Measurements from ENCODE around the gene DLD. TPM values are rescaled to one million over a fixed set of nuclear protein-coding genes. Genes with fewer than 3 reads are reported as not detected.

Gene DLD
- total and polyA plus RNA-seq, 5 donors from 2014 or later = 44.3 to 81.8 (median 51.6) TPM

GRCh38 chr7:107948645-107949442 is 57.9 kb downstream of the DLD start:
- H3K27ac ChIP-seq (ENCODE audit: insufficient read depth, low read length, poor library complexity, severe bottlenecking) = no peak overlapping the region
- H3K27me3 ChIP-seq (ENCODE audit: control insufficient read depth, insufficient read depth, low read length) = no peaks in the 10 kb centered on the region
- no peak overlapping the region for H3K4me3 ChIP-seq (ENCODE audit: low read depth, low read length)
- ATAC-seq (ENCODE audit: low read depth in 2 of 2) (no peak), DNase-seq (no peak)
- no peaks in the 10 kb centered on the region for H3K9me3 ChIP-seq (ENCODE audit: control insufficient read depth in 2 of 2, low read length in 2 of 2)
- Mint-ChIP-seq H3K27me3 (peaks cover 13% of the 10 kb centered on the region), H3K4me3 (no peak overlapping the region), H3K36me3 (no peaks in the 10 kb centered on the region), H3K9me3 (no peaks in the 10 kb centered on the region), H3K27ac (no peak overlapping the region), H3K4me1 (no peaks in the 10 kb centered on the region)
- H3K4me1 ChIP-seq (ENCODE audit: control insufficient read depth, insufficient read depth, low read length, poor library complexity, severe bottlenecking) = no peaks in the 10 kb centered on the region
- H3K36me3 ChIP-seq (ENCODE audit: control insufficient read depth, insufficient read depth, low read length) = no peaks in the 10 kb centered on the region

- Mint-ChIP-seq H3K4me3 (no peak overlapping the region), H3K27ac (no peak overlapping the region), H3K9me3 (no peaks in the 10 kb centered on the region), H3K4me1 (no peaks in the 10 kb centered on the region), H3K27me3 (peaks cover 15% of the 10 kb centered on the region), H3K36me3 (no peaks in the 10 kb centered on the region)
- Histone ChIP-seq H3K9me3 (ENCODE audit: control insufficient read depth in 2 of 2, low read length in 2 of 2) (no peaks in the 10 kb centered on the region), H3K27me3 (ENCODE audit: control insufficient read depth, insufficient read depth, low read length) (no peaks in the 10 kb centered on the region), H3K36me3 (ENCODE audit: control insufficient read depth, insufficient read depth, low read length) (no peaks in the 10 kb centered on the region), H3K27ac (ENCODE audit: insufficient read depth, low read length, poor library complexity, severe bottlenecking) (no peak overlapping the region), H3K4me1 (ENCODE audit: control insufficient read depth, insufficient read depth, low read length, poor library complexity, severe bottlenecking) (no peaks in the 10 kb centered on the region), H3K4me3 (ENCODE audit: low read depth, low read length) (no peak overlapping the region)
- ATAC-seq (ENCODE audit: low read depth in 2 of 2) (no peak), DNase-seq (no peak)
These were observed 58.5 kb downstream of the DLD start for GRCh38 chr7:107949443-107949935.

- H3K9me3 Mint-ChIP-seq = no peaks in the 10 kb centered on the region
- H3K27ac Mint-ChIP-seq = no peak overlapping the region
- Histone ChIP-seq H3K36me3 (ENCODE audit: control insufficient read depth, insufficient read depth, low read length) (no peaks in the 10 kb centered on the region), H3K4me1 (ENCODE audit: control insufficient read depth, insufficient read depth, low read length, poor library complexity, severe bottlenecking) (no peaks in the 10 kb centered on the region), H3K27ac (ENCODE audit: insufficient read depth, low read length, poor library complexity, severe bottlenecking) (no peak overlapping the region), H3K9me3 (ENCODE audit: control insufficient read depth in 2 of 2, low read length in 2 of 2) (no peaks in the 10 kb centered on the region), H3K4me3 (ENCODE audit: low read depth, low read length) (no peak overlapping the region), H3K27me3 (ENCODE audit: control insufficient read depth, insufficient read depth, low read length) (no peaks in the 10 kb centered on the region)
- DNase-seq = no peak
- no peak overlapping the region for H3K4me3 Mint-ChIP-seq
- H3K27me3 Mint-ChIP-seq = peaks cover 15% of the 10 kb centered on the region
- H3K4me1 Mint-ChIP-seq = no peaks in the 10 kb centered on the region
- no peaks in the 10 kb centered on the region for H3K36me3 Mint-ChIP-seq
- ATAC-seq (ENCODE audit: low read depth in 2 of 2) = no peak
These were observed 60.3 kb downstream of the DLD start for GRCh38 chr7:107951172-107951787.

- Histone ChIP-seq H3K4me3 (ENCODE audit: low read depth, low read length) (no peak overlapping the region), H3K27ac (ENCODE audit: insufficient read depth, low read length, poor library complexity, severe bottlenecking) (no peak overlapping the region), H3K27me3 (ENCODE audit: control insufficient read depth, insufficient read depth, low read length) (no peaks in the 10 kb centered on the region), H3K9me3 (ENCODE audit: control insufficient read depth in 2 of 2, low read length in 2 of 2) (no peaks in the 10 kb centered on the region), H3K4me1 (ENCODE audit: control insufficient read depth, insufficient read depth, low read length, poor library complexity, severe bottlenecking) (no peaks in the 10 kb centered on the region), H3K36me3 (ENCODE audit: control insufficient read depth, insufficient read depth, low read length) (no peaks in the 10 kb centered on the region)
- no peaks in the 10 kb centered on the region for H3K36me3 Mint-ChIP-seq
- DNase-seq = no peak
- no peak for ATAC-seq (ENCODE audit: low read depth in 2 of 2)
- no peaks in the 10 kb centered on the region for H3K9me3 Mint-ChIP-seq
- peaks cover 15% of the 10 kb centered on the region for H3K27me3 Mint-ChIP-seq
- H3K4me1 Mint-ChIP-seq = no peaks in the 10 kb centered on the region
- no peak overlapping the region for H3K4me3 Mint-ChIP-seq
- H3K27ac Mint-ChIP-seq = no peak overlapping the region
These were observed 60.9 kb downstream of the DLD start for GRCh38 chr7:107951896-107952295.

GRCh38 chr7:107953265-107953923 is 62.4 kb downstream of the DLD start:
- no peak for DNase-seq
- Mint-ChIP-seq H3K9me3 (no peaks in the 10 kb centered on the region), H3K36me3 (no peaks in the 10 kb centered on the region), H3K27ac (no peak overlapping the region), H3K4me1 (no peaks in the 10 kb centered on the region), H3K27me3 (peaks cover 15% of the 10 kb centered on the region), H3K4me3 (no peak overlapping the region)
- Histone ChIP-seq H3K4me1 (ENCODE audit: control insufficient read depth, insufficient read depth, low read length, poor library complexity, severe bottlenecking) (no peaks in the 10 kb centered on the region), H3K27ac (ENCODE audit: insufficient read depth, low read length, poor library complexity, severe bottlenecking) (no peak overlapping the region), H3K4me3 (ENCODE audit: low read depth, low read length) (no peak overlapping the region), H3K36me3 (ENCODE audit: control insufficient read depth, insufficient read depth, low read length) (no peaks in the 10 kb centered on the region), H3K27me3 (ENCODE audit: control insufficient read depth, insufficient read depth, low read length) (peaks cover 2% of the 10 kb centered on the region), H3K9me3 (ENCODE audit: control insufficient read depth in 2 of 2, low read length in 2 of 2) (no peaks in the 10 kb centered on the region)
- no peak for ATAC-seq (ENCODE audit: low read depth in 2 of 2)

- Histone ChIP-seq H3K4me3 (ENCODE audit: low read depth, low read length) (no peak overlapping the region), H3K4me1 (ENCODE audit: control insufficient read depth, insufficient read depth, low read length, poor library complexity, severe bottlenecking) (no peaks in the 10 kb centered on the region), H3K27me3 (ENCODE audit: control insufficient read depth, insufficient read depth, low read length) (peaks cover 2% of the 10 kb centered on the region), H3K27ac (ENCODE audit: insufficient read depth, low read length, poor library complexity, severe bottlenecking) (no peak overlapping the region), H3K9me3 (ENCODE audit: control insufficient read depth in 2 of 2, low read length in 2 of 2) (no peaks in the 10 kb centered on the region), H3K36me3 (ENCODE audit: control insufficient read depth, insufficient read depth, low read length) (no peaks in the 10 kb centered on the region)
- ATAC-seq (ENCODE audit: low read depth in 2 of 2) (no peak), DNase-seq (no peak)
- H3K9me3 Mint-ChIP-seq = no peaks in the 10 kb centered on the region
- H3K27ac Mint-ChIP-seq = no peak overlapping the region
- H3K27me3 Mint-ChIP-seq = peaks cover 15% of the 10 kb centered on the region
- H3K36me3 Mint-ChIP-seq = no peaks in the 10 kb centered on the region
- no peak overlapping the region for H3K4me3 Mint-ChIP-seq
- H3K4me1 Mint-ChIP-seq = no peaks in the 10 kb centered on the region
These were observed 62.9 kb downstream of the DLD start for GRCh38 chr7:107953924-107954303.

- Mint-ChIP-seq H3K4me3 (no peak overlapping the region), H3K27me3 (peaks cover 15% of the 10 kb centered on the region), H3K27ac (no peak overlapping the region), H3K4me1 (no peaks in the 10 kb centered on the region), H3K36me3 (no peaks in the 10 kb centered on the region), H3K9me3 (no peaks in the 10 kb centered on the region)
- ATAC-seq (ENCODE audit: low read depth in 2 of 2) = no peak
- H3K36me3 ChIP-seq (ENCODE audit: control insufficient read depth, insufficient read depth, low read length) = no peaks in the 10 kb centered on the region
- H3K9me3 ChIP-seq (ENCODE audit: control insufficient read depth in 2 of 2, low read length in 2 of 2) = no peaks in the 10 kb centered on the region
- H3K27ac ChIP-seq (ENCODE audit: insufficient read depth, low read length, poor library complexity, severe bottlenecking) = no peak overlapping the region
- no peak for DNase-seq
- H3K4me3 ChIP-seq (ENCODE audit: low read depth, low read length) = no peak overlapping the region
- H3K4me1 ChIP-seq (ENCODE audit: control insufficient read depth, insufficient read depth, low read length, poor library complexity, severe bottlenecking) = no peaks in the 10 kb centered on the region
- H3K27me3 ChIP-seq (ENCODE audit: control insufficient read depth, insufficient read depth, low read length) = peaks cover 2% of the 10 kb centered on the region
These were observed 64.4 kb downstream of the DLD start for GRCh38 chr7:107955394-107955793.
